ENCODE measurements around the gene PLA2G4B.

- TF ChIP-seq EZH2phosphoT487 (IDR thresholded peaks at IDR 0.05; ENCODE audit: low read depth): no peak
- no peak for TF ChIP-seq CTCF (IDR thresholded peaks at IDR 0.05; ENCODE audit: low read depth, low read length)
Observed at GRCh38 chr15:41897363-41897799, 58.7 kb downstream of the PLA2G4B start.
